ENCODE data around the gene THRAP3. TPM values are rescaled to one million over a fixed set of nuclear protein-coding genes. Genes with fewer than 3 reads are reported as not detected.

THRAP3 gene
- total and polyA plus RNA-seq, 9 of the 15 experiments (the other 6 are each of a cell fraction or from before 2014, with no cell fraction given), result 66.2 to 135 (median 113) TPM

- TF ChIP-seq THAP12 (CRISPR knock-in tag; IDR thresholded peaks at IDR 0.05) (no peak), ZNF175 (CRISPR knock-in tag; IDR thresholded peaks at IDR 0.05; ENCODE audit: low read depth) (peak; percentile 85), HES1 (IDR thresholded peaks at IDR 0.05; ENCODE audit: low read depth) (no peak), MBD2 (IDR thresholded peaks at IDR 0.05; ENCODE audit: borderline replicate concordance, low read depth) (no peak), EP400 (IDR thresholded peaks at IDR 0.05) (peak; percentile 37; the same call in 1 of the 2 replicates), FOXJ3 (CRISPR knock-in tag; IDR thresholded peaks at IDR 0.05) (no peak), ZNF551 (CRISPR knock-in tag; IDR thresholded peaks at IDR 0.05) (no peak), HDAC1 (IDR thresholded peaks at IDR 0.05) (0 out of 4 replicates have a peak, but pooled peaks of 1 of the 2 experiments have one; percentile 9), SPI1 (IDR thresholded peaks at IDR 0.05; ENCODE audit: borderline replicate concordance, low read depth, low read length) (peak; percentile 68; the same call in 1 of the 2 replicates), ZBTB17 (CRISPR knock-in tag; IDR thresholded peaks at IDR 0.05) (peak; percentile 77), ARHGAP35 (IDR thresholded peaks at IDR 0.05; ENCODE audit: partially characterized antibody) (no peak), NCOA4 (IDR thresholded peaks at IDR 0.05; ENCODE audit: partially characterized antibody) (no peak), ELF1 (tag; IDR thresholded peaks at IDR 0.05) (peak; percentile 79), HMG20A (CRISPR knock-in tag; conservative IDR thresholded peaks at IDR 0.05) (no peak), NR4A1 (CRISPR knock-in tag; IDR thresholded peaks at IDR 0.05) (no peak), NR4A1 (tag; IDR thresholded peaks at IDR 0.05) (no peak), PBX2 (CRISPR knock-in tag; IDR thresholded peaks at IDR 0.05; ENCODE audit: low read depth) (no peak), PBX2 (tag; conservative IDR thresholded peaks at IDR 0.05; ENCODE audit: low read depth) (no peak), THRA (IDR thresholded peaks at IDR 0.05) (no peak), ZHX1 (conservative IDR thresholded peaks at IDR 0.05; ENCODE audit: low read length) (no peak), ZBED1 (IDR thresholded peaks at IDR 0.05) (no peak)
Observed at GRCh38 chr1:36212782-36213181, 11.5 kb upstream of the THRAP3 start (continued).

All from K562 (cell line).